Upper lobe of left lung (tissue), 6 donors: ENCODE data around the gene CDH13. TPM values are rescaled to one million over a fixed set of nuclear protein-coding genes. Genes with fewer than 3 reads are reported as not detected.

Experiments used
- ATAC-seq, 2 donors: fragments of 200-7000 bp; cut with Tn5 transposase; one replicate each; pipeline ENCODE4 v1.9.1; 2022; ENCODE audit warnings: mild to moderate bottlenecking in 2 of 2, moderate library complexity in 2 of 2; ENCODE audit not compliant: low FRiP score in 2 of 2
- DNase-seq, 2 donors: peaks; one replicate each; pipeline ENCODE4 v3.0.0-alpha.2; 2019 to 2020
- H3K27ac ChIP-seq, 4 donors: fragments of 200-600 bp; sonication (generic); one replicate each; pipeline ENCODE4 v1.5.1; 2016 to 2019
- H3K27me3 ChIP-seq, 4 donors: fragments of 200-600 bp; sonication (generic); one replicate each; pipeline ENCODE4 v1.5.1; 2017 to 2019
- H3K36me3 ChIP-seq, 4 donors: fragments of 200-600 bp; sonication (generic); one replicate each; pipeline ENCODE4 v1.5.1; 2016 to 2019
- H3K4me1 ChIP-seq, 4 donors: fragments of 200-600 bp; sonication (generic); one replicate each; pipeline ENCODE4 v1.5.1; 2018 to 2019
- H3K4me3 ChIP-seq, 4 donors: fragments of 200-600 bp; sonication (generic); one replicate each; pipeline ENCODE4 v1.5.1; 2017 to 2019; ENCODE audit warnings: mild to moderate bottlenecking in 2 of 4, moderate library complexity in 1 of 4
- H3K9me3 ChIP-seq, 4 donors: fragments of 200-600 bp; sonication (generic); one replicate each; pipeline ENCODE4 v1.5.1; 2018 to 2019
- EP300 ChIP-seq, 4 donors: sonication (generic); formaldehyde crosslinking; IDR thresholded peaks; one replicate each; pipeline ENCODE4 v1.5.1; 2017; ENCODE audit warnings: antibody characterized with exemption in 4 of 4, control low read depth in 2 of 4
- POLR2A ChIP-seq, 4 donors: fragments of 450-650 bp; IDR thresholded peaks; one replicate each; pipeline ENCODE4 v1.5.1; 2016 to 2017; ENCODE audit warnings: antibody characterized with exemption in 4 of 4, mild to moderate bottlenecking in 2 of 4
- POLR2AphosphoS5 ChIP-seq, 2 donors: sonication (generic); formaldehyde crosslinking; IDR thresholded peaks; one replicate each; pipeline ENCODE4 v1.5.1; 2017; ENCODE audit warnings: antibody characterized with exemption in 2 of 2
- WGBS, 2 donors: methylation state at CpG; one replicate each; pipeline ENCODE4 v1.1.5; 2017 to 2018; 5-methylcytosine and 5-hydroxymethylcytosine counted together
- total RNA-seq, 6 donors: library from RNA; depleted of rRNA in 4 of 6; stranded (reverse); fragments of >200 nt in 4 of 6; gene quantifications; one replicate each; pipeline versions ENCODE4 v1.1.0 to v1.2.1, GENCODE V29; 2016 to 2021
- TF ChIP-seq, protein P1 (sequence below), 6 experiments: fragments of 450-650 bp in 4 of 6; fragments of 200-600 bp in 2 of 6; sonication (generic) in 2 of 6; IDR thresholded peaks; one replicate each; pipeline ENCODE4 v1.5.1; 2016 to 2019; ENCODE audit warnings: antibody characterized with exemption in 6 of 6
- donor health status: DM: no; HTN: no; CAD: no; lungs with moderate emphysema.
- donor health status: DM: no; HTN: yes; CAD: no; lungs with severe emphysema.

CDH13 gene
- total RNA-seq, 6 donors from 2014 or later = 11.3 to 39.8 (median 19.9) TPM

DNA sequence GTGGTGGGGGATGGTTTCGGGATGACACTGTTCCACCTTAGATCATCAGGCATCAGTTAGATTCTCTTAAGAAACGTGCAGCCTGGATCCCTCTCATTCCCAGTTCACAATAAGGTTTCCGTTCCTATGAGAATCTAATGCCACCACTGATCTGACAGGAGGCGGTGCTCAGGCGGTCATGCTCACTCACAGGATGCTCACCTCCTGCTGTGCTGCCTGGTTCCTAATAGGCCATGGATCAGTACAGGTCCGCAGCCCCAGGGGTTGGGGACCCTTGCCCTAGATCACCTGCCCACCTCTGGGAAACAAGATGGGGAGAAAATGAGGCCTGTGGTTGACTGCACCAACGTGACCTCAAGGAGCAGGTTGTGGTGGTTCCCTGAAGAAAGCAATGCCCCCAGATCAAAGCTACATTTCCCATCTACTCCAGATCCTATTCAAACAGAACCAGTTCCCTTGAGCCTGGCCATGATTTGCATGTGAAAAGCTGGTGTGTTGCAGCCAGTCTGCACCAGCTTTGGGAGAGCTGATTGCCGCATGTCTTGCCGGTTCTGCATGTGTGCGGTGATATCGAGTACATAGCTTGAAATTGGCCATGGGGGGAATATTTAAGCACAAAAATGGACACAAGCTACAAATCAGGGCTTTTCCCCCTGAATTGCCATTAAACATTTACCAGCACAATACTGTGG is 997.8 kb downstream of the CDH13 start:
- WGBS, 2 donors = 70 to 84% methylated on average over 7 to 11 of the region's 11 CpGs
- Histone ChIP-seq H3K36me3 (no peaks in the 10 kb centered on the region), H3K4me1 (no peaks in the 10 kb centered on the region), H3K9me3 (no peaks in the 10 kb centered on the region), H3K27ac (no peak overlapping the region), H3K27me3 (no peaks in the 10 kb centered on the region), H3K4me3 (no peak overlapping the region)
- DNase-seq (no peak), ATAC-seq (no peak)
- TF ChIP-seq POLR2A (IDR thresholded peaks at IDR 0.05) (no peak), EP300 (IDR thresholded peaks at IDR 0.05) (no peak)
- TF ChIP-seq, protein P1, sequence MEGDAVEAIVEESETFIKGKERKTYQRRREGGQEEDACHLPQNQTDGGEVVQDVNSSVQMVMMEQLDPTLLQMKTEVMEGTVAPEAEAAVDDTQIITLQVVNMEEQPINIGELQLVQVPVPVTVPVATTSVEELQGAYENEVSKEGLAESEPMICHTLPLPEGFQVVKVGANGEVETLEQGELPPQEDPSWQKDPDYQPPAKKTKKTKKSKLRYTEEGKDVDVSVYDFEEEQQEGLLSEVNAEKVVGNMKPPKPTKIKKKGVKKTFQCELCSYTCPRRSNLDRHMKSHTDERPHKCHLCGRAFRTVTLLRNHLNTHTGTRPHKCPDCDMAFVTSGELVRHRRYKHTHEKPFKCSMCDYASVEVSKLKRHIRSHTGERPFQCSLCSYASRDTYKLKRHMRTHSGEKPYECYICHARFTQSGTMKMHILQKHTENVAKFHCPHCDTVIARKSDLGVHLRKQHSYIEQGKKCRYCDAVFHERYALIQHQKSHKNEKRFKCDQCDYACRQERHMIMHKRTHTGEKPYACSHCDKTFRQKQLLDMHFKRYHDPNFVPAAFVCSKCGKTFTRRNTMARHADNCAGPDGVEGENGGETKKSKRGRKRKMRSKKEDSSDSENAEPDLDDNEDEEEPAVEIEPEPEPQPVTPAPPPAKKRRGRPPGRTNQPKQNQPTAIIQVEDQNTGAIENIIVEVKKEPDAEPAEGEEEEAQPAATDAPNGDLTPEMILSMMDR (IDR thresholded peaks at IDR 0.05) = no peak

DNA sequence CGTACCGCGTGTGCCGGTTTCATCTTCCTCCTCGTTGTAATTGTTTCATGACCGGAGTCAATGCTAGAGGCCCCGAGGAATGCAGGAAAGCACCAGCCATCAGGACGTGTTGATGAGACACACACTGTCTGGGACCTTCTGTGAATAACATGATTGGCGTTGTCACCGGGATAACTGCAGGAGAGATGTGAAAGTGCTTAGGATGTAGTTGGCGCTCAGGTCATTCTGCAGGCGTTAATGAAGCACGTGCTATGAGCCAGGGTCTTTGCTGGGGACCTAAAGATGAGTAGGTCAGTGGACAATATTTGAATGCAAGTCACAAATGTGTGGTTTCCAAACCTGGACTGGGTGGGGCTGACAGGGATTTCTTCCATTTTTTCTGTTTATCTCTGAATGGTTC is 999.4 kb downstream of the CDH13 start:
- Histone ChIP-seq H3K4me3 (no peak overlapping the region), H3K4me1 (no peaks in the 10 kb centered on the region), H3K27ac (no peak overlapping the region), H3K36me3 (no peaks in the 10 kb centered on the region), H3K9me3 (no peaks in the 10 kb centered on the region), H3K27me3 (no peaks in the 10 kb centered on the region)
- TF ChIP-seq, protein P1 (IDR thresholded peaks at IDR 0.05) = no peak
- TF ChIP-seq POLR2A (IDR thresholded peaks at IDR 0.05) (no peak), EP300 (IDR thresholded peaks at IDR 0.05) (no peak), POLR2AphosphoS5 (IDR thresholded peaks at IDR 0.05) (no peak)
- DNase-seq (no peak), ATAC-seq (no peak)
- WGBS, 2 donors = 93 to 96% methylated on average over 13 of the region's 13 CpGs

GRCh38 chr16:83626676-83627075 is 999.9 kb downstream of the CDH13 start:
- DNase-seq = no peak
- no peak for TF ChIP-seq EP300 (IDR thresholded peaks at IDR 0.05)
- TF ChIP-seq POLR2AphosphoS5 (IDR thresholded peaks at IDR 0.05) = no peak
- TF ChIP-seq, protein P1 (IDR thresholded peaks at IDR 0.05) = no peak
- TF ChIP-seq POLR2A (IDR thresholded peaks at IDR 0.05) = no peak
- ATAC-seq = no peak
- Histone ChIP-seq H3K36me3 (no peaks in the 10 kb centered on the region), H3K4me1 (no peaks in the 10 kb centered on the region), H3K4me3 (no peak overlapping the region), H3K27me3 (no peaks in the 10 kb centered on the region), H3K9me3 (no peaks in the 10 kb centered on the region), H3K27ac (no peak overlapping the region)
- WGBS, 2 donors = 90 to 94% methylated on average over 13 of the region's 13 CpGs

DNA sequence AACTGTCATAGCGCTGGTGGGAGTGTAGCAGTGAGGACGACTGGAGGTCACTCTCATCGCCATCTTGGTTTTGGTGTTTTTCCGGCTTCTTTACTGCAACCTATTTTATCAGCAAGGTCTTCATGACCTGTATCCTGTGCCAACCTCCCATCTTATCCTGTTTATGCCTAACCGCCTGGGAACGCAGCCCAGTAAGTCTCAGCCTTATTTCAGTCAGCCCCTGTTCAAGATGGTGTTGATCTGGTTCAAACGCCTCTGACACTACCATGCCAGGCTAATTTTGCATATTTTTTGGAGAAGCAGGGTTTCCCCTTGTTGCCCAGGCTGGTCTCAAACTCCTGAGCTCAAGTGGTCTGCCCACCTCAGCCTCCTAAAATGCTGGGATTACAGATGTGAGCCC is 1001.2 kb downstream of the CDH13 start:
- WGBS, 2 donors = 68 to 79% methylated on average over 7 of the region's 7 CpGs

DNA sequence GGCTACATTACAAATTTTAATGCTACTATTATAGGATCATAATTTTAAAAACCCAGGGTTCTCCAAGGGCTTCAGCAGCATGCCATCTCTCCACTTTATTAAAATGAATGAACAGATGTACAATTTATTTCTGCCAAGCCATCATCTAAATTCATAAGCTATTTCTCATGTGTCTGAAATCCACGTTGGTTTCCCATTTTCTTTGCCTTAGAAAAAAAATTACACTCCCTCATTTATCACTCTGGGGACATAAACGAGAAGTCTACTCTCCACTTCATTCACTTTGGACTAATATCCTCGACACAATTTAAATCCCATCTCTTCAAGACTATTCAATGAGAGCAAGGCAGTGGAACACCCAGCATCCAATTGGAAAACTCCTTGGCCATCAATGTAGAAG is 1002.7 kb downstream of the CDH13 start:
- H3K4me1 ChIP-seq = no peaks in the 10 kb centered on the region
- H3K36me3 ChIP-seq = no peaks in the 10 kb centered on the region
- TF ChIP-seq EP300 (IDR thresholded peaks at IDR 0.05) (no peak), POLR2AphosphoS5 (IDR thresholded peaks at IDR 0.05) (no peak), POLR2A (IDR thresholded peaks at IDR 0.05) (no peak)
- TF ChIP-seq, protein P1 (IDR thresholded peaks at IDR 0.05) = no peak
- H3K9me3 ChIP-seq = no peaks in the 10 kb centered on the region
- 76 to 77% methylated on average over 3 of the region's 3 CpGs for WGBS, 2 donors
- ATAC-seq (no peak), DNase-seq (no peak)
- H3K4me3 ChIP-seq = no peak overlapping the region
- no peaks in the 10 kb centered on the region for H3K27me3 ChIP-seq
- H3K27ac ChIP-seq = no peak overlapping the region

More for the DNA sequence above, 1001.2 kb downstream of the CDH13 start:
- Histone ChIP-seq H3K27ac (no peak overlapping the region), H3K36me3 (no peaks in the 10 kb centered on the region), H3K4me3 (no peak overlapping the region), H3K9me3 (no peaks in the 10 kb centered on the region), H3K4me1 (no peaks in the 10 kb centered on the region), H3K27me3 (no peaks in the 10 kb centered on the region)
- DNase-seq (no peak), ATAC-seq (no peak)
- TF ChIP-seq POLR2A (IDR thresholded peaks at IDR 0.05) (no peak), EP300 (IDR thresholded peaks at IDR 0.05) (no peak), POLR2AphosphoS5 (IDR thresholded peaks at IDR 0.05) (no peak)
